ENCODE data around the gene LRRC32. TPM values are rescaled to one million over a fixed set of nuclear protein-coding genes. Genes with fewer than 3 reads are reported as not detected.
A peak's percentile ranks its signal among the peaks of the same experiment; 100 is the strongest.

Gene LRRC32
- total RNA-seq, 1 donor from 2014 or later, result 39.6 TPM

- H3K9me3 Mint-ChIP-seq (ENCODE audit: unreplicated experiment), result no peaks in the 10 kb centered on the region
- no peak for DNase-seq (ENCODE audit: extremely low spot score, unreplicated experiment)
- H3K27me3 Mint-ChIP-seq (ENCODE audit: unreplicated experiment), result no peaks in the 10 kb centered on the region
- H3K4me3 Mint-ChIP-seq (ENCODE audit: unreplicated experiment), result peak overlapping the region; percentile 48
- no peak overlapping the region for H3K27ac Mint-ChIP-seq (ENCODE audit: unreplicated experiment)
- H3K4me1 Mint-ChIP-seq (ENCODE audit: unreplicated experiment), result peaks cover 45% of the 10 kb centered on the region
- no peaks in the 10 kb centered on the region for H3K36me3 Mint-ChIP-seq (ENCODE audit: unreplicated experiment)
- TF ChIP-seq CTCF (IDR thresholded peaks at IDR 0.05), result no peak
Measured at GRCh38 chr11:76671237-76671592, 668 bp upstream of the LRRC32 start.

GRCh38 chr11:76669901-76670484 is 554 bp downstream of the LRRC32 start:
- no peaks in the 10 kb centered on the region for H3K9me3 Mint-ChIP-seq (ENCODE audit: unreplicated experiment)
- no peaks in the 10 kb centered on the region for H3K36me3 Mint-ChIP-seq (ENCODE audit: unreplicated experiment)
- H3K4me3 Mint-ChIP-seq (ENCODE audit: unreplicated experiment), result peak overlapping the region; percentile 74
- DNase-seq (ENCODE audit: extremely low spot score, unreplicated experiment), result no peak
- H3K4me1 Mint-ChIP-seq (ENCODE audit: unreplicated experiment), result peaks cover 48% of the 10 kb centered on the region
- H3K27ac Mint-ChIP-seq (ENCODE audit: unreplicated experiment), result peak overlapping the region; percentile 85
- H3K27me3 Mint-ChIP-seq (ENCODE audit: unreplicated experiment), result no peaks in the 10 kb centered on the region
- peak; percentile 9 for TF ChIP-seq CTCF (IDR thresholded peaks at IDR 0.05)

GRCh38 chr11:76668362-76669155 is 2.0 kb downstream of the LRRC32 start:
- peak overlapping the region; percentile 74 for H3K4me3 Mint-ChIP-seq (ENCODE audit: unreplicated experiment)
- H3K36me3 Mint-ChIP-seq (ENCODE audit: unreplicated experiment), result peaks cover 5% of the 10 kb centered on the region
- H3K9me3 Mint-ChIP-seq (ENCODE audit: unreplicated experiment), result no peaks in the 10 kb centered on the region
- no peak for DNase-seq (ENCODE audit: extremely low spot score, unreplicated experiment)
- H3K27me3 Mint-ChIP-seq (ENCODE audit: unreplicated experiment), result no peaks in the 10 kb centered on the region
- TF ChIP-seq CTCF (IDR thresholded peaks at IDR 0.05), result no peak
- H3K27ac Mint-ChIP-seq (ENCODE audit: unreplicated experiment), result peak overlapping the region; percentile 16
- H3K4me1 Mint-ChIP-seq (ENCODE audit: unreplicated experiment), result peaks cover 50% of the 10 kb centered on the region

- Mint-ChIP-seq H3K27ac (ENCODE audit: unreplicated experiment) (no peak overlapping the region), H3K27me3 (ENCODE audit: unreplicated experiment) (no peaks in the 10 kb centered on the region), H3K9me3 (ENCODE audit: unreplicated experiment) (no peaks in the 10 kb centered on the region), H3K4me1 (ENCODE audit: unreplicated experiment) (peaks cover 50% of the 10 kb centered on the region), H3K36me3 (ENCODE audit: unreplicated experiment) (peaks cover 6% of the 10 kb centered on the region), H3K4me3 (ENCODE audit: unreplicated experiment) (peak overlapping the region; percentile 12)
- no peak for TF ChIP-seq CTCF (IDR thresholded peaks at IDR 0.05)
- DNase-seq (ENCODE audit: extremely low spot score, unreplicated experiment), result no peak
Measured at GRCh38 chr11:76667856-76668255, 2.7 kb downstream of the LRRC32 start.

GRCh38 chr11:76667271-76667818 is 3.2 kb downstream of the LRRC32 start:
- DNase-seq (ENCODE audit: extremely low spot score, unreplicated experiment), result no peak
- H3K4me1 Mint-ChIP-seq (ENCODE audit: unreplicated experiment), result peaks cover 52% of the 10 kb centered on the region
- no peak overlapping the region for H3K27ac Mint-ChIP-seq (ENCODE audit: unreplicated experiment)
- H3K36me3 Mint-ChIP-seq (ENCODE audit: unreplicated experiment), result peaks cover 8% of the 10 kb centered on the region
- H3K9me3 Mint-ChIP-seq (ENCODE audit: unreplicated experiment), result no peaks in the 10 kb centered on the region
- peak overlapping the region; percentile 12 for H3K4me3 Mint-ChIP-seq (ENCODE audit: unreplicated experiment)
- no peak for TF ChIP-seq CTCF (IDR thresholded peaks at IDR 0.05)
- no peaks in the 10 kb centered on the region for H3K27me3 Mint-ChIP-seq (ENCODE audit: unreplicated experiment)

Measured in osteocyte (in vitro differentiated cells).